Ascending aorta (tissue), 2 donors: ENCODE measurements around the gene HMCN1. TPM values are rescaled to one million over a fixed set of nuclear protein-coding genes. Genes with fewer than 3 reads are reported as not detected.

ENCODE experiments used
- DNase-seq, 2 donors: peaks; one replicate each; pipeline ENCODE4 v3.0.0-alpha.2; 2019; ENCODE audit warnings: low spot score in 2 of 2
- H3K27ac ChIP-seq, 2 donors: fragments of 200-600 bp; sonication (generic); one replicate each; pipeline ENCODE4 v1.5.1; 2016 to 2017; ENCODE audit warnings: mild to moderate bottlenecking in 1 of 2
- H3K27me3 ChIP-seq: fragments of 200-600 bp; sonication (generic); one replicate; pipeline ENCODE4 v1.5.1; 2017
- H3K36me3 ChIP-seq, 2 donors: fragments of 200-600 bp; sonication (generic); one replicate each; pipeline ENCODE4 v1.5.1; 2016
- H3K4me1 ChIP-seq, 2 donors: fragments of 200-600 bp; sonication (generic); one replicate each; pipeline ENCODE4 v1.5.1; 2016 to 2017; ENCODE audit warnings: mild to moderate bottlenecking in 1 of 2
- H3K4me3 ChIP-seq, 2 donors: fragments of 200-600 bp; sonication (generic); one replicate each; pipeline ENCODE4 v1.5.1; 2016 to 2017; ENCODE audit warnings: mild to moderate bottlenecking in 1 of 2
- H3K9me3 ChIP-seq, 2 donors: fragments of 200-600 bp; sonication (generic); one replicate each; pipeline ENCODE4 v1.5.1; 2016
- intact Hi-C: fragments of 100-400 bp; cut with DNase I; formaldehyde crosslinking; loops from one replicate; pipeline ENCODE4 v1.15.1; 2023
- total RNA-seq: library from RNA; depleted of rRNA; stranded (reverse); fragments of >200 nt; gene quantifications from one replicate; pipeline ENCODE4 v1.1.0, GENCODE V29; 2016
- TF ChIP-seq, protein P1 (sequence below), 3 experiments: fragments of 200-600 bp in 2 of 3; fragments of 450-650 bp in 1 of 3; sonication (generic) in 2 of 3; IDR thresholded peaks; one replicate each; pipeline ENCODE4 v1.5.1; 2016 to 2019; ENCODE audit warnings: antibody characterized with exemption in 3 of 3, mild to moderate bottlenecking in 1 of 3, moderate library complexity in 1 of 3

The HMCN1 gene
- total RNA-seq, 1 donor from 2014 or later = 61.7 TPM

DNA sequence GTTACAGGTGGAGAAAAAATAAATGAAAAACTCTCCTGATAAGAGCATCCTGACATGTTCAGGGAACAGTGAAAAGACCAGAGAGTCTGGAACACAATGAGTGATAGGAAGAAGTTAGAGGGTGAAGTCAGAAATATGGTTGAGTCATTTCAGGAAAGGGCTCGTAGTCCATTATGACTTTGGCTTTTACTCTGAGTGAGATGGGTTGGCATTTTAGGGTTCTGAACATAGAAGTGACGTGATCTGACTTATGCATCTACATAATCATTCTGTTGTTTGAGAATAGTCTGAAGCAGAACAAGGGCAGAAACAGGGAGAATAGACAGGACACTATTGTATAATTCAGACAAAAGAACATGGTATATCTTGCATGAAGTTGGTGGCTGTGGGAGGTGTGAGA, 5.8 kb downstream of the HMCN1 start:
- intact Hi-C loops = loop anchor here (5.0 kb wide), 1 partner anchor 352 kb away; no protein-coding TSS in a partner anchor
- no peak for DNase-seq
- Histone ChIP-seq H3K4me3 (no peak overlapping the region), H3K9me3 (no peaks in the 10 kb centered on the region), H3K27me3 (no peaks in the 10 kb centered on the region), H3K36me3 (no peaks in the 10 kb centered on the region), H3K4me1 (peaks cover 0 to 20% of the 10 kb centered on the region in 2 donors), H3K27ac (peak overlapping the region in 1 of 2 donors; percentile 3)
- TF ChIP-seq, protein P1, sequence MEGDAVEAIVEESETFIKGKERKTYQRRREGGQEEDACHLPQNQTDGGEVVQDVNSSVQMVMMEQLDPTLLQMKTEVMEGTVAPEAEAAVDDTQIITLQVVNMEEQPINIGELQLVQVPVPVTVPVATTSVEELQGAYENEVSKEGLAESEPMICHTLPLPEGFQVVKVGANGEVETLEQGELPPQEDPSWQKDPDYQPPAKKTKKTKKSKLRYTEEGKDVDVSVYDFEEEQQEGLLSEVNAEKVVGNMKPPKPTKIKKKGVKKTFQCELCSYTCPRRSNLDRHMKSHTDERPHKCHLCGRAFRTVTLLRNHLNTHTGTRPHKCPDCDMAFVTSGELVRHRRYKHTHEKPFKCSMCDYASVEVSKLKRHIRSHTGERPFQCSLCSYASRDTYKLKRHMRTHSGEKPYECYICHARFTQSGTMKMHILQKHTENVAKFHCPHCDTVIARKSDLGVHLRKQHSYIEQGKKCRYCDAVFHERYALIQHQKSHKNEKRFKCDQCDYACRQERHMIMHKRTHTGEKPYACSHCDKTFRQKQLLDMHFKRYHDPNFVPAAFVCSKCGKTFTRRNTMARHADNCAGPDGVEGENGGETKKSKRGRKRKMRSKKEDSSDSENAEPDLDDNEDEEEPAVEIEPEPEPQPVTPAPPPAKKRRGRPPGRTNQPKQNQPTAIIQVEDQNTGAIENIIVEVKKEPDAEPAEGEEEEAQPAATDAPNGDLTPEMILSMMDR (IDR thresholded peaks at IDR 0.05) = no peak

DNA sequence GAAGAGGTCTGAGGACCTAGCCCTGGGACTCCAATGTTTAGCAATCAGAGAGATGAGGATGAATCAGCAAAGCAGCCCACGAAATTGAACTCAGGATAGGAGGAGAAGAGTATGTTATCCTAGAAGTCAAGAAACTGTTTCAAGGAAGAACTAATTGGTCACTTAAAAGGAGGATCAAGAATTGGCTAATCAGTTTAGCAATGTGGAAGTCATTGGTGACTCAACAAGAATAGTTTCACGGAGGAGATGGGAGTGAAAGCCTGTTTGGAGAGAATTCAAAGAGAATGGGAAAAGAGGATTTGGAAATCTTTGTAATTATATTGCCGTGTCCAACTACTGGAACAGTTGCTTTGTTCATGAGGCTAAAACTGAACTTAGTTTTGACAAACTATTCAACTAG, 7.4 kb downstream of the HMCN1 start:
- Histone ChIP-seq H3K27ac (peak overlapping the region; percentile 15 to 55), H3K36me3 (no peaks in the 10 kb centered on the region), H3K4me1 (peaks cover 0 to 20% of the 10 kb centered on the region in 2 donors), H3K4me3 (no peak overlapping the region), H3K9me3 (no peaks in the 10 kb centered on the region), H3K27me3 (no peaks in the 10 kb centered on the region)
- no peak for DNase-seq
- TF ChIP-seq, protein P1 (IDR thresholded peaks at IDR 0.05) = no peak
- intact Hi-C loops = loop anchor here (5.0 kb wide), 1 partner anchor 351 kb away; no protein-coding TSS in a partner anchor

DNA sequence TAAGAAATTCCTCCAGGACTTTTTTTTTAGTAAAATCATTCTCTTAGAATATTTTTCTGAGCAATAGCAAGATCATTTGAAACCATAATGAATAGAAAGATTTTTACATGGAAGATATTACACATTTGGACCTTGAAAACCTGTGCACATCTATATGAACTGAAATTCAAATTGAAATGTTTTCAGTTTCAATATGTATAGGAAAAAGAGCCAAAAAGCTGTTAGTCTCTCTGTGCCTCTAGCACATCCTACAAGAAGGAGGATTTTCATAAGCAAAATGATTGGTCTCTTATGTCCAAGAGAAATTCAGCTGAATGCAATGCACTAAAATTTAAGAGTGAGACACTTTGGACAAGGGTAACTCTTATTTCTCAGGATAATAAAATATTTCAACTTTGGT, 8.2 kb downstream of the HMCN1 start:
- H3K36me3 ChIP-seq = no peaks in the 10 kb centered on the region
- TF ChIP-seq, protein P1 (IDR thresholded peaks at IDR 0.05) = no peak
- intact Hi-C loops = loop anchor here (5.0 kb wide), 1 partner anchor 350 kb away; no protein-coding TSS in a partner anchor
- H3K9me3 ChIP-seq = no peaks in the 10 kb centered on the region
- H3K27me3 ChIP-seq = no peaks in the 10 kb centered on the region
- no peak overlapping the region for H3K4me3 ChIP-seq
- H3K4me1 ChIP-seq = peaks cover 0 to 18% of the 10 kb centered on the region in 2 donors
- H3K27ac ChIP-seq = peak overlapping the region; percentile 15 to 55
- no peak for DNase-seq

DNA sequence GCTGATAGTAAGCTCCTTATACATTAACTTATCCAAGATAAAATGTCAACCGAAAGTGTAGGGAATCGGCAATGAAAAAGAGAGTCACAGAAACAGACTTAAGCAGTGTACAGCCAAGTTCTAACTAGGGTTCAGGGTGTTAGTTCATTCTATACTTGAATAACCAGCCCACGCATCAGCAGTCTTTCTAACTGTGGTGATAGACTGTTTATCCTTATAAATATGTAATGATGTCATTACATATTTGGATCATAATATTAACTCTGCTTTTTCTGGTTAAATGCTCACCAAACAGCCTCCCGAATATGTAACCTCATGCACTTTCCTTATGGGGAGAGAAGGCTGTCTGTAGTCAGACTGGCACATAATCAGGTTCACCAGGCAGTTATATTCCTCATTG, 11.0 kb downstream of the HMCN1 start:
- intact Hi-C loops = no loop called here
- Histone ChIP-seq H3K27me3 (no peaks in the 10 kb centered on the region), H3K4me1 (peaks cover 0 to 23% of the 10 kb centered on the region in 2 donors), H3K27ac (peak overlapping the region; percentile 68 to 76), H3K9me3 (no peaks in the 10 kb centered on the region), H3K4me3 (peak overlapping the region in 1 of 2 donors; percentile 36), H3K36me3 (no peaks in the 10 kb centered on the region)
- DNase-seq = no peak
- TF ChIP-seq, protein P1 (IDR thresholded peaks at IDR 0.05) = no peak

DNA sequence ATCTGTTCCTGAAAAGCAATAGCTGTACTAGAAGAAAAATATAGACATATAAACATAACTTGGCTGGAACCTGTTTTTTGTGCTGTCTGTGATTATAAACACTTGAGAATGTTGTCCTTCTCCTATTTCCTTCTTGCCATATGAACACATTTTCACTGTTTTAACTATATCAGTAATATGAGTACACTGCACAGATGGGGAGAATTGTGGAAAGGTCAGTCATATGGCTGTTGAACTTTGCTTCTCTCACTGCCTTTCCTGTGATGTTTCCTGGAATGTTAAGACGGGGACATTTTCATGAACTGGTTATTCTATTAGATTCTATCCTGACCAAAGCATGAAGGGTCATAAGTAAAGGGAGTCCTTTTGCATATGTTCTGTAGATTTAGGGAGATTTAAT, 24.9 kb downstream of the HMCN1 start:
- intact Hi-C loops = no loop called here
- H3K9me3 ChIP-seq = no peaks in the 10 kb centered on the region
- H3K27me3 ChIP-seq = no peaks in the 10 kb centered on the region
- no peak for DNase-seq
- TF ChIP-seq, protein P1 (IDR thresholded peaks at IDR 0.05) = no peak
- H3K27ac ChIP-seq = no peak overlapping the region
- H3K4me3 ChIP-seq = no peak overlapping the region
- H3K4me1 ChIP-seq = no peaks in the 10 kb centered on the region
- no peaks in the 10 kb centered on the region for H3K36me3 ChIP-seq

DNA sequence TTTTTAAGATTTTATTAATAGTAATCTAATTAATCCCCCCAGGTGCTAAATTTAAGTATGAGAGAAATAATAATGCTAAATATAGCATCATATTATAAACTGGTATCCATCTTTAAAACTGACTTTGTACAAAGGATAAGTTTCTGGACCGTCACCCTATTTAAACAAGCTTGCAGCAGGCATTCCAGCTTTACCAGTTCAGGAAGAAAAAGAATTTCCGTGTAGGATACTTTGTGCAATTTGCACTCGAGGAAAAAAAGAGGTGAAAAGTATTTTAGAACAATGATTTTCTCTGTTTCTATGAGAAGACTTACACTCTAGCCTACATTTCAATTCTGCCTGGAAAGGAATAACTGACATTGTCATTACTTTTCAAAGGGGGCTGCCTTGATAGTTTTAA, 27.6 kb downstream of the HMCN1 start:
- no peak overlapping the region for H3K4me3 ChIP-seq
- TF ChIP-seq, protein P1 (IDR thresholded peaks at IDR 0.05) = no peak
- no peaks in the 10 kb centered on the region for H3K4me1 ChIP-seq
- DNase-seq = no peak
- no peak overlapping the region for H3K27ac ChIP-seq
- H3K36me3 ChIP-seq = no peaks in the 10 kb centered on the region
- intact Hi-C loops = no loop called here
- H3K27me3 ChIP-seq = no peaks in the 10 kb centered on the region
- no peaks in the 10 kb centered on the region for H3K9me3 ChIP-seq
